MM.1S (cell line): ENCODE data around the gene NABP2.

ENCODE experiments used
- EZH2 ChIP-seq: fragments of 300-600 bp; sonication (generic); optimal IDR thresholded peaks from 2 replicates; pipeline ENCODE3; 2017; ENCODE audit warnings: low read depth, mild to moderate bottlenecking, antibody characterized with exemption, low read length, mixed read lengths
- TF ChIP-seq, protein P1 (sequence below): fragments of 300-600 bp; sonication (generic); IDR thresholded peaks from 2 replicates; pipeline ENCODE4 v1.5.1; 2016; ENCODE audit warnings: antibody characterized with exemption, low read length, mixed read lengths

DNA sequence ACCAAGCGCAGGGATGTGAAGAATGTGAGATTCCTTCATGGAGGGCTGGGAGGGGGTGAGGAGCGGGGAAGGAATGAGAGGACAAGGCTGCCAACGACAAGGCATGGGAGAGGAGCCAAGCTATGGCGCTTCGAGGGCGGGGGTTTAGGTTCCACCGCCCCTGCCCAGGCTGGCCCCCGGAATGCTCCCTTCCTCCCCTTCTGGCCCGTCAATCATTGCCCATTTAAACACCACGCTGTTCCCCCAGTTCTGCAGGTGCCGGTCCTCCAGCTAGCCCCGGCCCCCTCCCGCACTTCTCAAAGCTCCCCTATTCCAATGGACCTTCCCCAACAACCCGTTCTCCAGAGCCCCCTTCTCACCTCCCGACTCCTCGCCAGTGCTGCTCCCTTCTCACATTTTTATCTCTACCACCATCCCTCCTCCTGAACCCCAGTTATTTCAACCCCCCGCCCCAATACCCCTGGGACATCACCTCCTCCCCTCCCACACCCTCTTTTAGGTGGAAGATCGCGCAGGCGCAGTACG lies 2.8 kb upstream of the NABP2 start:
- TF ChIP-seq, protein P1, sequence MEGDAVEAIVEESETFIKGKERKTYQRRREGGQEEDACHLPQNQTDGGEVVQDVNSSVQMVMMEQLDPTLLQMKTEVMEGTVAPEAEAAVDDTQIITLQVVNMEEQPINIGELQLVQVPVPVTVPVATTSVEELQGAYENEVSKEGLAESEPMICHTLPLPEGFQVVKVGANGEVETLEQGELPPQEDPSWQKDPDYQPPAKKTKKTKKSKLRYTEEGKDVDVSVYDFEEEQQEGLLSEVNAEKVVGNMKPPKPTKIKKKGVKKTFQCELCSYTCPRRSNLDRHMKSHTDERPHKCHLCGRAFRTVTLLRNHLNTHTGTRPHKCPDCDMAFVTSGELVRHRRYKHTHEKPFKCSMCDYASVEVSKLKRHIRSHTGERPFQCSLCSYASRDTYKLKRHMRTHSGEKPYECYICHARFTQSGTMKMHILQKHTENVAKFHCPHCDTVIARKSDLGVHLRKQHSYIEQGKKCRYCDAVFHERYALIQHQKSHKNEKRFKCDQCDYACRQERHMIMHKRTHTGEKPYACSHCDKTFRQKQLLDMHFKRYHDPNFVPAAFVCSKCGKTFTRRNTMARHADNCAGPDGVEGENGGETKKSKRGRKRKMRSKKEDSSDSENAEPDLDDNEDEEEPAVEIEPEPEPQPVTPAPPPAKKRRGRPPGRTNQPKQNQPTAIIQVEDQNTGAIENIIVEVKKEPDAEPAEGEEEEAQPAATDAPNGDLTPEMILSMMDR: no peak
- no peak for TF ChIP-seq EZH2
